Trophoblast cell (in vitro differentiated cells and primary cell): ENCODE results near the gene KCNE1.

Source experiments
- DNase-seq, 2 donors: peaks; one replicate each; pipeline ENCODE4 v3.0.0-alpha.2; 2016
- H2AFZ ChIP-seq: 2 replicates; pipeline ENCODE4 v1.6.1; 2013; ENCODE audit warnings: low read length, moderate library complexity, mild to moderate bottlenecking; ENCODE audit not compliant: insufficient read depth, poor library complexity
- H2AK5ac ChIP-seq: 2 replicates; pipeline ENCODE4 v1.6.1; 2013; ENCODE audit warnings: mild to moderate bottlenecking, low read length
- H2BK120ac ChIP-seq: 2 replicates; pipeline ENCODE4 v1.6.1; 2013; ENCODE audit warnings: low read length, mild to moderate bottlenecking, moderate library complexity; ENCODE audit not compliant: insufficient read depth, poor library complexity
- H2BK12ac ChIP-seq: 2 replicates; pipeline ENCODE4 v1.6.1; 2013; ENCODE audit warnings: mild to moderate bottlenecking, low read length, moderate library complexity
- H2BK5ac ChIP-seq: 2 replicates; pipeline ENCODE4 v1.6.1; 2013; ENCODE audit warnings: low read length, low read depth, moderate library complexity, mild to moderate bottlenecking; ENCODE audit not compliant: poor library complexity
- H3K14ac ChIP-seq: 2 replicates; pipeline ENCODE4 v1.6.1; 2013; ENCODE audit warnings: mild to moderate bottlenecking, low read length
- H3K18ac ChIP-seq: 2 replicates; pipeline ENCODE4 v1.6.1; 2013; ENCODE audit warnings: mild to moderate bottlenecking, low read length
- H3K23ac ChIP-seq: 2 replicates; pipeline ENCODE4 v1.6.1; 2013; ENCODE audit warnings: low read length
- H3K27ac ChIP-seq: 2 replicates; pipeline ENCODE4 v1.5.1; 2013; ENCODE audit warnings: low read depth, mild to moderate bottlenecking, inconsistent platforms, low read length, moderate library complexity
- H3K27me3 ChIP-seq: 2 replicates; pipeline ENCODE4 v1.6.1; 2013; ENCODE audit warnings: inconsistent platforms, mild to moderate bottlenecking, low read length, moderate library complexity; ENCODE audit not compliant: insufficient read depth
- H3K36me3 ChIP-seq, 2 experiments: 1 replicate in 1 of 2; 2 replicates in 1 of 2; pipeline ENCODE4 v1.6.1; 2013; ENCODE audit warnings: low read length in 2 of 2, mild to moderate bottlenecking in 2 of 2, moderate library complexity in 1 of 2; ENCODE audit not compliant: insufficient read depth in 2 of 2, control insufficient read depth in 1 of 2
- H3K4ac ChIP-seq: 2 replicates; pipeline ENCODE4 v1.6.1; 2013; ENCODE audit warnings: low read depth, mild to moderate bottlenecking, low read length, moderate library complexity
- H3K4me1 ChIP-seq, 2 experiments: 1 replicate in 1 of 2; 2 replicates in 1 of 2; pipeline ENCODE4 v1.6.1; 2013; ENCODE audit warnings: low read length in 2 of 2, mild to moderate bottlenecking in 2 of 2, moderate library complexity in 1 of 2; ENCODE audit not compliant: insufficient read depth in 2 of 2, control insufficient read depth in 1 of 2
- H3K4me2 ChIP-seq: 2 replicates; pipeline ENCODE4 v1.6.1; 2013; ENCODE audit warnings: inconsistent platforms, mild to moderate bottlenecking, low read length, moderate library complexity
- H3K4me3 ChIP-seq: 2 replicates; pipeline ENCODE4 v1.5.1; 2013; ENCODE audit warnings: mild to moderate bottlenecking, low read depth, low read length, inconsistent platforms
- H3K79me1 ChIP-seq: one replicate; pipeline ENCODE4 v1.6.1; 2013; ENCODE audit warnings: low read length
- H3K79me2 ChIP-seq: 2 replicates; pipeline ENCODE4 v1.6.1; 2013; ENCODE audit warnings: low read length, mild to moderate bottlenecking; ENCODE audit not compliant: control insufficient read depth, insufficient read depth, poor library complexity
- H3K9ac ChIP-seq: 2 replicates; pipeline ENCODE4 v1.6.1; 2013; ENCODE audit warnings: mild to moderate bottlenecking, low read length
- H3K9me3 ChIP-seq: 2 replicates; pipeline ENCODE4 v1.6.1; 2013; ENCODE audit warnings: low read depth, mild to moderate bottlenecking, control low read depth, inconsistent platforms, low read length; ENCODE audit not compliant: insufficient read depth
- H4K12ac ChIP-seq: 2 replicates; pipeline ENCODE4 v1.6.1; 2013; ENCODE audit warnings: low read depth, mild to moderate bottlenecking, low read length, moderate library complexity
- H4K8ac ChIP-seq: 2 replicates; pipeline ENCODE4 v1.6.1; 2013; ENCODE audit warnings: low read depth, mild to moderate bottlenecking, low read length, moderate library complexity
- H4K91ac ChIP-seq: one replicate; pipeline ENCODE4 v1.6.1; 2013; ENCODE audit warnings: low read depth, mild to moderate bottlenecking, low read length, moderate library complexity
- WGBS: extraction: QIAGEN DNeasy Blood & Tissue Kit; methylation state at CpG from one replicate; pipeline ENCODE4 v1.1.7; 2013; ENCODE audit warnings: missing lambda C conversion rate; ENCODE audit not compliant: insufficient read length, insufficient coverage; ENCODE audit errors: extremely low coverage; 5-methylcytosine and 5-hydroxymethylcytosine counted together

KCNE1 gene

GRCh38 chr21:34519016-34519415, 7.0 kb upstream of the KCNE1 start:
- H3K4me1 ChIP-seq: peaks cover 6 to 9% of the 10 kb centered on the region in 2 experiments
- no peak overlapping the region for H3K9ac ChIP-seq
- H2AK5ac ChIP-seq: no peak overlapping the region
- DNase-seq: peak; percentile 97
- H2BK5ac ChIP-seq: no peak overlapping the region
- no peak overlapping the region for H3K27ac ChIP-seq
- H3K36me3 ChIP-seq: peaks cover 37 to 52% of the 10 kb centered on the region in 2 experiments
- no peaks in the 10 kb centered on the region for H3K9me3 ChIP-seq
- no peak overlapping the region for H4K12ac ChIP-seq
- no peak overlapping the region for H2AFZ ChIP-seq
- no peak overlapping the region for H3K23ac ChIP-seq
- no peak overlapping the region for H2BK12ac ChIP-seq
- no CpG with 5 or more reads among the region's 4 CpGs for WGBS
- no peaks in the 10 kb centered on the region for H3K79me2 ChIP-seq
- H4K8ac ChIP-seq: no peak overlapping the region
- no peaks in the 10 kb centered on the region for H3K79me1 ChIP-seq
- H3K4me2 ChIP-seq: no peak overlapping the region
- H2BK120ac ChIP-seq: no peak overlapping the region
- H3K27me3 ChIP-seq: no peaks in the 10 kb centered on the region
- H3K4me3 ChIP-seq: no peak overlapping the region
- no peak overlapping the region for H3K14ac ChIP-seq
- no peak overlapping the region for H3K18ac ChIP-seq
- H4K91ac ChIP-seq: no peak overlapping the region
- no peak overlapping the region for H3K4ac ChIP-seq

DNA sequence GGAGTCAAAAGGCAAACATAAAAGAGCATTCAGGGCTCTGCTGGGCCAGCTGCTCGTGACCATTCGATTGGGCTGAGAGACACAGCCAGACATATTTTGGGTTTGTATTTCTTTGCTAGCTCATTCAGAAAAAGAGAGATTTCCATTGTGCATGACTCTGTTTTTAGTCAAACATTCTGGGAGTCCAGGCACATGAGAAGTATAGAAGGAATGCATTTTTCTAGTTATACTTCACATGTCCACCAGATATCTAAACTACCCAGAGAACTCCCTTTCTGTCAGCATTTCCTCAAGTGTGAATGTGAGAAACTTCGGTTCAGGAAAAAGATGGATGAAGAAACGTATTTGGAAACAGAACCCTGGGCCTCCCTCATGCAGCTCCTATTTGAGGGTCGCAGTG, 6.3 kb upstream of the KCNE1 start:
- Histone ChIP-seq H3K23ac (no peak overlapping the region), H3K4me3 (no peak overlapping the region), H3K4me2 (no peak overlapping the region), H3K18ac (no peak overlapping the region), H4K8ac (no peak overlapping the region), H3K79me1 (no peaks in the 10 kb centered on the region), H3K4ac (no peak overlapping the region), H2AFZ (no peak overlapping the region), H3K9ac (no peak overlapping the region), H3K14ac (no peak overlapping the region), H3K36me3 (peaks cover 37 to 51% of the 10 kb centered on the region in 2 experiments), H2BK12ac (no peak overlapping the region), H4K12ac (no peak overlapping the region), H2BK120ac (no peak overlapping the region), H3K79me2 (no peaks in the 10 kb centered on the region), H3K4me1 (peaks cover 4 to 9% of the 10 kb centered on the region in 2 experiments), H3K27ac (no peak overlapping the region), H2AK5ac (no peak overlapping the region), H3K27me3 (no peaks in the 10 kb centered on the region), H2BK5ac (no peak overlapping the region), H3K9me3 (no peaks in the 10 kb centered on the region), H4K91ac (no peak overlapping the region)
- no CpG with 5 or more reads among the region's 5 CpGs for WGBS
- peak in 1 of 2 donors; percentile 66 for DNase-seq

GRCh38 chr21:34517491-34518245, 5.7 kb upstream of the KCNE1 start:
- Histone ChIP-seq H3K18ac (no peak overlapping the region), H3K9ac (no peak overlapping the region), H3K14ac (no peak overlapping the region), H3K27me3 (no peaks in the 10 kb centered on the region), H3K79me1 (no peaks in the 10 kb centered on the region), H2BK5ac (no peak overlapping the region), H3K4ac (no peak overlapping the region), H4K8ac (no peak overlapping the region), H3K27ac (no peak overlapping the region), H3K4me2 (no peak overlapping the region), H2BK12ac (no peak overlapping the region), H3K9me3 (no peaks in the 10 kb centered on the region), H2AK5ac (no peak overlapping the region), H3K4me1 (peaks cover 4% of the 10 kb centered on the region in 2 experiments), H4K91ac (no peak overlapping the region), H3K79me2 (no peaks in the 10 kb centered on the region), H4K12ac (no peak overlapping the region), H3K23ac (no peak overlapping the region), H3K36me3 (peaks cover 32 to 45% of the 10 kb centered on the region in 2 experiments), H2BK120ac (no peak overlapping the region), H3K4me3 (no peak overlapping the region), H2AFZ (no peak overlapping the region)
- peak; percentile 47 to 66 for DNase-seq
- WGBS: no CpG with 5 or more reads among the region's 22 CpGs

DNA sequence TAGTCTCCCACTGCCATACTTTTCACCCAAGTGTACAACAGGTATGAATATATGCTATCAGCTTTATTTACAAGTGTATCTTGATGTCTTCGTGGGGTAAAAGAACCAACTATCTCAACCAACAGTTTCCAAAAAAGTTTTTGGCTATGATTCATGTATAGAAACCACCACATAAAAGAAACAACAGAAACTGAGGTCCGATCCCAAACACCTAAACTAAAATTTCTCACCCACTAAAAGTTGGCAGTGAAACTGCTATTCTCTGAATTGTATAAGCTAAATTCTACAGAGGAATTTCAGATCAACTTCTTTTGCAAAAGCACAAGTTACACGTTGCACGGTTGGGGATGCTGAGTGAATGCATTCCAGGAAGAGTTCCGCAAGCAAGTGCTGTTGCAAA, 5.0 kb upstream of the KCNE1 start:
- Histone ChIP-seq H3K4me1 (peaks cover 4% of the 10 kb centered on the region in 2 experiments), H3K4me2 (no peak overlapping the region), H2BK12ac (no peak overlapping the region), H3K27me3 (no peaks in the 10 kb centered on the region), H4K91ac (no peak overlapping the region), H3K36me3 (peaks cover 29 to 41% of the 10 kb centered on the region in 2 experiments), H3K9me3 (no peaks in the 10 kb centered on the region), H3K4ac (no peak overlapping the region), H3K79me1 (no peaks in the 10 kb centered on the region), H3K27ac (no peak overlapping the region), H3K4me3 (no peak overlapping the region), H2BK120ac (no peak overlapping the region), H2AFZ (no peak overlapping the region), H3K14ac (no peak overlapping the region), H2AK5ac (no peak overlapping the region), H3K79me2 (no peaks in the 10 kb centered on the region), H3K23ac (no peak overlapping the region), H4K12ac (no peak overlapping the region), H3K18ac (no peak overlapping the region), H4K8ac (no peak overlapping the region), H2BK5ac (no peak overlapping the region), H3K9ac (no peak overlapping the region)
- DNase-seq: no peak
- WGBS: no CpG with 5 or more reads among the region's 5 CpGs
